C4-2B (cell line): ENCODE data around the gene PARD3.

ENCODE experiments used
- ZFX ChIP-seq: fragments of 450-650 bp; IDR thresholded peaks from 2 replicates; pipeline ENCODE4 v1.6.1; 2017
- TF ChIP-seq, protein P1 (sequence below): fragments of 450-650 bp; conservative IDR thresholded peaks from 2 replicates; pipeline ENCODE4 v1.5.1; 2017; ENCODE audit warnings: mild to moderate bottlenecking

DNA sequence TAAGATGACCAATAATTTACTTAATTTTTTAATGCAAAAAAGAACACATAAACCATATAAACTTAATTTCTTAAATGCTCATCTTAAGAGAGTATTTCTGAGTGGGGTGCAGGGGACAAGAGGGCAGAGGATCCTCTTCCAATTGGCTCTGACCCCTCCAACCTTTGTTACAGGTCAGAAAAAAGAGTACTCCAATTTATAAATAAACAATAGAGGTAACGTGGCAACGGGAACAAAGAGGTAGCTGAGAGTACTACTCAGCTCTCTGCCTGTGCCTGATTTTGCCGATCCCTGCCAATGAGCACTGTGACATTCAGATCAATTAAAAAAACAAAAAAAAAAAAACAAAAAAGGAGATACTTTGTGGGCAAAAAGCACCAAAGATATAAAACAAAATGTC is 307.9 kb downstream of the PARD3 start:
- TF ChIP-seq, protein P1, sequence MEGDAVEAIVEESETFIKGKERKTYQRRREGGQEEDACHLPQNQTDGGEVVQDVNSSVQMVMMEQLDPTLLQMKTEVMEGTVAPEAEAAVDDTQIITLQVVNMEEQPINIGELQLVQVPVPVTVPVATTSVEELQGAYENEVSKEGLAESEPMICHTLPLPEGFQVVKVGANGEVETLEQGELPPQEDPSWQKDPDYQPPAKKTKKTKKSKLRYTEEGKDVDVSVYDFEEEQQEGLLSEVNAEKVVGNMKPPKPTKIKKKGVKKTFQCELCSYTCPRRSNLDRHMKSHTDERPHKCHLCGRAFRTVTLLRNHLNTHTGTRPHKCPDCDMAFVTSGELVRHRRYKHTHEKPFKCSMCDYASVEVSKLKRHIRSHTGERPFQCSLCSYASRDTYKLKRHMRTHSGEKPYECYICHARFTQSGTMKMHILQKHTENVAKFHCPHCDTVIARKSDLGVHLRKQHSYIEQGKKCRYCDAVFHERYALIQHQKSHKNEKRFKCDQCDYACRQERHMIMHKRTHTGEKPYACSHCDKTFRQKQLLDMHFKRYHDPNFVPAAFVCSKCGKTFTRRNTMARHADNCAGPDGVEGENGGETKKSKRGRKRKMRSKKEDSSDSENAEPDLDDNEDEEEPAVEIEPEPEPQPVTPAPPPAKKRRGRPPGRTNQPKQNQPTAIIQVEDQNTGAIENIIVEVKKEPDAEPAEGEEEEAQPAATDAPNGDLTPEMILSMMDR, result no peak
- TF ChIP-seq ZFX, result no peak
